ENCODE results near the gene MTRFR. TPM values are rescaled to one million over a fixed set of nuclear protein-coding genes. Genes with fewer than 3 reads are reported as not detected.
A peak's percentile ranks its signal among the peaks of the same experiment; 100 is the strongest.
"Not testable (repeated sequence)": the region's sequence is repeated elsewhere in the genome, so short reads cannot be mapped to it uniquely, and the experiment has no call there.

Gene MTRFR
- total RNA-seq, result 14.9 and 18.8 TPM in 2 replicates

DNA sequence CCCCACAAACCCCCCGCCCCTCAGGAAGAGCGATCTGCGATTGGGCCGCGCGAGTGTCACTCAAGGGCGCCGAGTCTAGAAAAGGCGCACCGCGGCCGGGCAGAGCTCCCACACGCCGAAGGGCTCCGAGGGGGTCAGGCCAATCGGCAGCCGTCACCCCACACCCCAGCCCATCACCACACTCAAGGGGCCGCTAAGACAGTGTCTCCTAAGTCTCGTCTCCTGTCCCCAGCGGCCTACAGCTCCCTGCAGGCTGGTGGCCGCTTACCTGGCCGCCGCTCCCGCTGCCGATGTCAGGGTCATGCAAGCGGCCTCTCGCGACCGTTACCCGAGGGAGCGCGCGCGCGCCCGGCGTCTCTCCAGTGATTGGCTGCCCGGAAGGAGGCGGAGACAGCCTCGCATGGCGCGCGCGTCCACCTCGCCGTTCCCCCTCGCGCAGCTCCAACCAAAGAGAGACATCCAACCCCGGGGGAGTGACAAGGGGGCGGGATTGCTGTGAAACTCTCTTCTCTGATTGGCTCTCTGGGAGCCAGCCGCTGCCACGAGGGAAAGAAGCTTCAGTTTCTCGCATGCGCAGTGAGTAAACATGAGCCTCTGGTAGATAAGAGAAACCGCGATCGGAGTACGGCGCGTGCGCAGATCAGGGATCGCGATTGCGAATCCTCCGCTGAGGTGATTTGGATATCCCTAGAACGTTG is at the start of gene MTRFR, which contains the start of gene MPHOSPH9:
TSS of gene MTRFR (plus strand) at position 630 of the 698 bp plus-strand sequence. CDS start 20,239 bp downstream, outside the sequence.
TSS of gene MPHOSPH9 (minus strand) at position 335 of the 698 bp plus-strand sequence. CDS start 2,777 bp downstream, outside the sequence.
- peak; percentile 98 for DNase-seq (ENCODE audit: low read depth)

DNA sequence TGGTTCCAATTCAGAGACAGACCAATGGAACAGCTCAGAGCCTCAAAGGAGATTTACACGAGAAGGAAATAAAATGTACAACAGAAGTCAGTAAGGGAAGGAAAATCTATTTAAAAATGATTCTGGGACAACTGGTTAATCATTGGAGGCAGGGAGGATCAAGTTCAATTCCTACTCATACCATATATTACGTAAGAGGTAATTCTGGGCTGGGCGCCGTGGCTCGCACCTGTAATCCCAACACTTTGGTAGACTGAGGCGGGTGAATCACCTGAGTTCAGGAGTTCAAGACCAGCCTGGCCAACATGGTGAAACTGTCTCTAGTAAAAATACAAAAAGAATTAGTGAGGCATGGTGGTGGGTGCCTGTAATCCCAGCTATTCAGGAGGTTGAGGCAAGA is 45.6 kb upstream of the MTRFR start:
- peak; percentile 6 for DNase-seq (ENCODE audit: low read depth)

DNA sequence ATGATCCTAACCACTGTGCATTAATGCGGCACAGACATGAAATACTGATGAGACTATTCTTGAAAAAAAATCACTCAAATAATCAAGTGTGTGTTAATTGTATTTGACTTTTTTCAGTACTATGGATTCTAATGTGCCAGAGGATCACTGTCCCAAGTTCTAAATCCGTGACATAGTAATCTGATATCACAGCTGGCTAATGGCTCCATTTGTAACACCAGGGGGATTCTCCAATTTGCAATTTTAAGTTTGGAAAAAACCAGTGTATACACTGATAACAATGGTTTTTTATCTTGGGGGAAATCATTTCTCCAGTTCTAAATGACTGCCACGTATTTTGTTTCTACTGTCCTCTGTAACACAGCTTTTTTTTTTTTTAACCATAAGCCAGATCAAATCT is 33.3 kb upstream of the MTRFR start:
- DNase-seq (ENCODE audit: low read depth), result no peak

DNA sequence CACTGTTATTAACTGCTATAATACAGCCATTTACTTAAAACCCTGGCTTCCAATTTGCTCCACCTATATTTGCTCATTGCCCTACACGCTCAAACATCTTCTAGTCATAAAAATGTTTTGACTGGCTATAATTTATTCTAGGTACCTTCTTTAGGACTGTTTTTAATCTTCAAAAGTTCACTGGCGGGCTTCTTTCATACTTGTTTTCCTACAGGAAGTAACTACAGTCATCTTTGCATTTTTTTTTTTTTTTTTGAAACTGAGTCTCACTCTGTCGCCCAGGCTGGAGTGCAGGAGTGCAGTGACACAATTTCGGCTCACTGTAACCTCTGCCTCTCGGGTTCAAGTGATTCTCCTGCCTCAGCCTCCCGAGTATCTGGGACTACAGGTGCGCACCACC is 32.8 kb upstream of the MTRFR start:
- DNase-seq (ENCODE audit: low read depth), result no peak

DNA sequence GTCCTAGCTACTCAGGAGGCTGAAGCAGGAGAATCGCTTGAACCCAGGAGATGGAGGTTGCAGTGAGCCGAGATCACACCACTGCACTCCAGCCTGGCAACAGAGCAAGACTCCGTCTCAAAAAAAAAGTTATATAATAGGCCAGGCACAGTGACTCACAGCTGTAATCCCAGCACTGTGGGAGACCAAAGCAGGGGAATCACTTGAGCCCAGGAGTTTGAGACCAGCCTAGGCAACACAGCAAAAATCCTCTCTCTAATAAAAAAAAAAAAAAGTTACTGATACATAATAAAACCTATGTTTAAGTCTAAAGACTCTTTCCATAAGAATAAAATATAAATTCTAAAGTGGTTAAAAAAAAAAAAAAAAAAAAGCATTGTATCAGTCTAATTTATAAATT is 26.4 kb upstream of the MTRFR start:
- not testable (repeated sequence) for DNase-seq (ENCODE audit: low read depth)

DNA sequence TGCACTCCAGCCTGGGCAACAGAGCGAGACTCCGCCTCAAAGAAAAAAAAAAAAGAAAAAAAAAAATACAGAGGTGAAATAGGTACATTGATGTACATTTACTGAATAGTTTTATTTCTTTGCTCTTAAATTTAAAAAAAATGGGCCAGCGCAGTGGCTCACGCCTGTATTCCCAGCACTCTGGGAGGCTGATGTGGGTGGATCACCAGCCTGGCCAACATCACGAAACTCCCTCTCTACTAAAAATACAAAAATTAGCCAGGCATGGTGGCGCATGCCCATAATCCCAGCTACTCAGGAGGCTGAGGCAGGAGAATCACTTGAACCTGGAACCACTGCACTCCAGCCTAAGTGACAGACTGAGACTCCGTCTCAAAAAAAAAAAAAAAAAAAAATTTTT is 25.4 kb upstream of the MTRFR start:
- DNase-seq (ENCODE audit: low read depth), result not testable (repeated sequence)

DNA sequence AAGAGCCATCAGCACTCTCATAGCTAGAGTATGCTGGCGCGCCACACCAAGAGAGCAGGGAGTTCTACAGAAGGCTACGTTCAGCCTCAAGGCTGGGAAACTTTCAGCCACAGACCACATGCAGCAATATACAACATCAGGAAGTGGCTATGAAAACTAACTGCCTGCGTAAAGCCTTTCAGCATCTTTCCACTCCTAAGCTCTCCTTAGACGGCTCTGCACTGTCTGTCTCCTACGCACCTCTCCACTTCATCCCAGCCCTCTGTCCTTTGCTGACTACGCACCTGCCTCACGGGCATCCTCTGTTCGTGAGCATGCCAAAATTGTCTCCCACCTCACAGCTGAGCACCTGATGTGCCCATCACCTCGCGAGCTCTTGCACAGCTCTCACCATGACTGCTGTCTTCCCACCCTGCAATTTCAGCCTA is 10.0 kb upstream of the MTRFR start:
- DNase-seq (ENCODE audit: low read depth), result no peak

DNA sequence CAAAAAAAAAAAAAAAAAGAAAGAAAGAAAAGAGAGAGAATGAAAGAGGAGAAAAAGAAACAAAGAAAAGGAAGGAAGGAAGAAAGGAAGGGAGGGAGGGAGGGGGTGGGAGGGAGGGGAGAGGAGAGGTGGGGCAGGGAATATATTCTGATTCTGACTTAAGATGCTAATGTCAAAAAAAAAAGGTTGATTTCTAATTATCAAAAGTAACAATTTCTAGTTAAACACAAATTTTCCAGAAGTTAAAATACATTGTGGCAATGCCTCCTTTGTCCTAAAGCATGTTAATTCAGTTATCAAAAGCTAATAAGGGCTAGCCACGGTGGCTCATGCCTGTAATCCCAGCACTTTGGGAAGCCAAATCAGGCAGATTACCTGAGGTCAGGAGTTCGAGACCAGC is 7.8 kb upstream of the MTRFR start:
- DNase-seq (ENCODE audit: low read depth), result no peak

DNA sequence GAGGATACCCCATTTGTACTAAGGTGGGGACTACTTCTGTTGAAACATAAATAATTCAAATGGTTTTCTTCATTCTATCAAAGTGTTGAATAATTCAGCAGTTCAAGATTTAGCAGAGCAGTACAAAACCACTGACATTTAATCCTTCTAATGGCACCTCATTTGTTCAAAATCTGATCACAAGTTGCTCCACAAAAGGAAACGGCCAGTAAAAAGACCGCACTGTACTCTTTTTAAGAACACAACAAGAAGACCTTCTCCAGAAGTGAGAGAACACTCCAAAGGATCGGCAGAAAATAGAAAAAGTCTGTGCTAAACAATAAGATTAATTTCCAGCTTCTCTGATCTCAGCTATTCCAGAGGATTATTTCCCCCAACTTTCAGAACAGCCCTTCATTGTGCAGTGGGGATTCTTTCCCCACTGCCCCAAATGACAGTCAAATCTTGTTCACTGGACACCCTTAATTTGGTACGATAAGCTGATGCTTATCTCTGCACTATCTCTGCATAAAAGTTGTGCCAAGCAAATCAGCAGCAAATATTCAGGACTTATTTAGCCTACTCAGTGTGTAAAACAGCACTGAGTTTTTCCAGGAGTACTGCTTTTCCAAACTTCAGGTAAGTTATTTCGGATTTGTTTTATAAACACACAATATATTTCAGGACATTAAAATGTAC is 5.5 kb upstream of the MTRFR start:
- no peak for DNase-seq (ENCODE audit: low read depth)

DNA sequence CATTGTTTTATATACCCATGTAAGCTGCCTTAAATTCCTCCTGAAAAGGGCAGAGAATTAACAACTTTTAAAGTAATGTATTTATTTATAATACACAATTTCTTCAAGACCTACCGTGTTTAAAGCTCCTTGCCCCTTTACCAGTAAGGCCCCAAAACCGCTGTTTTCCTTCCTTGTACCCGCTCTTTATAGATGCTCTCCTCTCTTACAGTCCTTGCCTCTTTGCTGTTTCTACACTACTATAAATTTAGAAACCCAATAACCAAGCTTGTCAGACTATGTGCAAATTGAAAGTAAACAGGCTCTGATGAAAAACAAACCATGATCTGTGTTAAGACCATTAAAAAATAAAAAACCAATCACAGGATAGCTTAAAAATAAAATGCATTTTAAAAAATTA is 4.2 kb upstream of the MTRFR start:
- no peak for DNase-seq (ENCODE audit: low read depth)

DNA sequence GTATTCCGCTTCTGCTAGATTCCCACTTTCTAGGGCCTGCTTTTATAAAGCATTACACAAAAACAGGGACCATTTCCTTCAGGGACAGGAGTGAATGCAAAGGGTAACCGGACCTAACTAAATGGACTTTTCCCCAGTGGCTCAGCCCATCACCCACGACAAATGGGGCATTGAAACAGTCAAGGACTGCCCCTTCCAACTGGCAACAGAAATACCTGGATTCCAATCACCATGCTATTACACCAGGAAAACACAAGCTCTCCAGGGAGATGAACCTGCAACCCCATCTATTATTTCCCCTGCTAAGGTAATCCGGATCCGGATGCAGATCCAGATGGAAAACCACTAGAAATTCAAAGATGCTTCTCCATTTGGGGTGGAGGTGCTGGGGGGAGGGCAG is 1.3 kb upstream of the MTRFR start:
- DNase-seq (ENCODE audit: low read depth), result peak; percentile 42

DNA sequence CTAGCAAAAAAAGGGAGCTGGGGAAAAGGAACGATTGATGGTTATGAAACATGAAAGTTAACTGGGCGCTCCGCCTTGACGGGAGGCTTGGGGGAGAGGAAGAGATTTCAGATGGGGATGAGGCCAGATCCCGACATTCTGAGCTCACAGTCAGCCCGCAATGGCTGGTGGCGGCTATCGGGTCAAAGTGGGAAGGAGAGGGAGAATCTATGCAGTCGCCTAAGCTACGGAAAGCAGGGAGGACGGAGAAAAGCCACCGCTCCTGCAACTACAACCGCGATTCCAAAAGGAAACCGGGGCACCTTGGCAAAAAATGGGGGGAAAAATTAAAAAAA is 797 bp upstream of the MTRFR start:
- DNase-seq (ENCODE audit: low read depth), result no peak

DNA sequence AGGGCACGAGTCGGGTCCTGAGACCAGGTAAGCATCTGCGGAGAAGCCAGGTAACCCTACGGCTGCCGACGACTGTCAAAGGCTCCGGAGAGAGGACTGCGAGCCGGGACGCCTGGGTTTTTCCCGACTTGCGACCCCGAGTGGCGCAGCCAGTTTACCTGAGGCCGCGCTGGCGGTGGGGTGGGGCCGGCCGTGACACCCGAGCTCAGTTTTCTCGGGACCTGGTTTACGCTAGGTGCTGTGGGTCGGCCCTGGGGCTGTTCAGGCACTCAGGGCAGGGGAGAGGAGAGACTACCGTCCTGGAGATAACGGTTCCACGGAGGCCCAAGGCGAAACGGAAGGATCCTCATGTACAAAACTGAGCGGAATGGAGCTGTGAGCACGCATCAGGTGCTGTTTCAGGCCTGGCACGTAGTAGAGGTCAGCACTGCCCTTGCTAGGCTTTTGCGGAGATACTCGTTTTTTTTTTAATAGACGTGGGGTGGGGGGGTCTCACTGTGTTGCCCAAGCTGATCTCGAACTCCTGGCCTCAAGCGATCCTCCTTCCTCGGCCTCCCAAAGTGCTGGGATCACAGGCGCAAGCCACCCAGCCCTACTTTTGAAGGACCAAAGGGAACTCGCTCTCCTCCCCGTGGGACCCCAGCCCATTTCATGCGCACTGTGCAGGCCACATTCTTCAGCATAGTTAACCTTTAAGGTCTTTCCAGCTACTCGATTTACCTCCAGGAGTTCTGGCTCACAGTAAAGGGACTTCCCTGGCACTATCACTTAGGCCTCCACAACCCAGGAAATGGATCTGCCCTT is 471 bp downstream of the MTRFR start:
- no peak for DNase-seq (ENCODE audit: low read depth)

DNA sequence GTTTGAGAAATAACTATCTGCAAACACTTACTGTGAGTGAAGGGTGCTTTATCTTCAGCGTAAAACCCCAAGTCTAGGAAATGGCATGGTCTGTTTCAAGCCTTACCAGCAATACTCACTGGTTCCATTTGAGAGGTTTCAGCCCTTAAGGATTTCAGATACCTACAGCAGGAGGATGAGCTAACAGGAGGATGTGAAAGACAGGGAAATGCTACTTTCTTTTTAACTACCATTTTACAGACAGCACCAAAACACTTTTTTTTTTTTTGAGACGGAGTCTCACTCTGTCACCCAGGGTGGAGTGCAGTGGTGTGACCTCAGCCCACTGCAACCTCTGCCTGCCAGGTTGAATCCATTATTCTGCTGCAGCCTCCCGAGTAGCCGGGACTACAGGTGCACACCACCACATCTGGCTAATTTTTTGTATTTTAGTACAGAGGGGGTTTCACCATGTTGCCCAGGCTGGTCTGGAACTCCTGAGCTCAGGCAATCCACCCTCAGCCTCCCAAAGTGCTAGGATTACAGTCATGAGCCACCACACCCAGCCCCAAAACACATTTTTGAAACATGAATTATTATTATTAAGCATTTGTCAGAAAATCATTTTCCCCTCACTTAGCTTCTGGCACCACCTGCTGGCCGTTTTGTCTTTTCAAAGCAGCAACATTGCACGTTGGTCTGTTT is 4.6 kb downstream of the MTRFR start:
- DNase-seq (ENCODE audit: low read depth), result peak; percentile 42

DNA sequence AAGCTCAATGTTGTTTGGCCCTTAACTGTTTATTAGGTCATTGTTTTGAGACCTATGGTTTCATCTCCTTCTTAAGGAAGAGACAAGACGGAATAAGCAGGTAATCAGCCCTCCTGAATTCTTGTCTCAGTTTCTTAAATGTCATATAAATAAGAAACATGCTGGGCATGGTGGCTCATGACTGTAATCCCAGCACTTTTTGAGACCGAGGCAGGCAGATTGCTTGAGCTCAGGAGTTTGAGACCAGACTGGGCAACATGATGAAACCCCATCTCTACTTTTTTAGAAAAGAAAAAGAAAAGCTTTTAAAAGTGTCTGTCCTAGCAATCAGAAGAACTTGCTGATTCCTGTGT is 5.1 kb downstream of the MTRFR start:
- DNase-seq (ENCODE audit: low read depth), result no peak

DNA sequence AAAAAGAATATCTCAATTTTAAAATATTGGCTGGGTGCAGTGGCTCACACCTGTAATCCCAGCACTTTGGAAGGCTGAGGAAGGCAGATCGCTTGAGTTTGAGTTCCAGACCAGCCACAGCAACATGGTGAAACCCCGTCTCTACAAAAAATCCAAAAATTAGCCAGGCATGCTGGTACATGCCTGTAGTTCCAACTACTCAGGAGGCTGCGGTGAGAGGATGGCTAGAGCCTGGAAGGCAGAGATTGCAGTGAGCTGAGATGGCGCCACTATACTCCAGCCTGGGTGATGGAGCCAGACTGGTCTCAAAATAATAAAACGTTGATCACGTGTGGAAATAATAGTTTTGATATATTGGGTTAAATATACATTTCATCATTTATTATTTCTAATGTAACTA is 5.7 kb downstream of the MTRFR start:
- DNase-seq (ENCODE audit: low read depth), result no peak

DNA sequence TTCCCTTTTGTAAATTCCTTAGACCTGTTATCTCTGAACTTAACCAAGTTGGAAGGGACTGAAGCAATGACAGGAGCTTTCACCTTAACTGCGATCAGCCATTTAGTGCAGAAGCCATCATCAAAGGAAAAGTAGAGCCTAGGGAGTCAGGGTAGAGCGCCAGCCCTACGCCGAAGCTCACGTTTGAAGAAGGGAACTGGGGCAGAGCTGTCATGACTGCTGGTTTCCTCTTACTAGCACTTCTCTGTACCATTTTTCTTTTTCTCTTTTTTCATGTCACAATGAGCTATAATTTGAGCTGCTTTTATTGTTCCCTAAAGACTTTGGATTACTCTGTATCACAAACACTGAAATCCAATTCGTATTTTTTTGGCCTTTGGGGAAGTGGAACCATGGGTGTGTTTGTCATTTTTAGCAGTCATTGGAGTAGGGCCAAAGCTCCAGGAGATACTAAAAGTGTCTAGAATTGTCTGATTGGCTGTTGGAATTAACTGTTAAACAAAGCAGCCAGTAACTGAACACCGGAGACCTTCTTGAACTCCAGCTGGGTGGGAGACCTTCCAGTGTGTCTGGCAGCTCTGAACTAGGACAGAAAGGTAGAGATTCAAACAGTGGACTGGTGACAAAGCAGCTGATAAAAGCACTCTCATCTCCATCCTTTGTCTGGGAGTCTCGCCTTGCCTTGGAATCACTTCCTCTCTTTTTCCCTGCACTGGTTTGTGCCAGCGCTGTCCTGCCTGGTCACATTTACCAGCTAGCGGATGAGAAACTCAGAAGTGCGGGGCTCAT is 9.1 kb downstream of the MTRFR start:
- DNase-seq (ENCODE audit: low read depth), result no peak

DNA sequence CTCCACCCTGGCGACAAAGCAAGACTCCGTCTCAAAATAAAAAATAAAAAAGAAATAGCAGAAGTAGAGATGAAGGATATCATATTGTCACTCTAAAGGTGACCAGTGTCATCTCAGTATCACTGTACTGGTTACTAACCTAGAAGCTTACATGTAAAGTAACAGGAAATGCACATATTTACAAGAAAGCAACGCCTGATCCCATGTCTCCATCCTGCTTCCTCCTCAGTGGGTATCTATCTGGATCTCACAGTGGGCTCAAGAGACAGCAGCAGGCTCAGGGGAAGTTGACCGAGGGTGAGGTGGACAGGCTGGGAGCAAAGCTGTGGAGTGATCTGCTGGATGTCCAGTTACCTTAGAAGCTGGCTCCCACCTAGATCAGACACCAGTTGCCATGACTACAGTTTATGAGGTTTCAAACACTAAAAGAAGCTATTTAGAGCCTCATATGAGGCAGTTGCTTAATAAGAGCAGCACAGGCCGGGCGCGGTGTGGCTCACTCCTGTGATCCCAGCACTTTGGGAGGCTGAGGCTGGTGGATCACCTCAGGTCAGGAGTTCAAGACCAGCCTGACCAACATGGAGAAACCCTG is 10.5 kb downstream of the MTRFR start:
- DNase-seq (ENCODE audit: low read depth), result peak; percentile 33

DNA sequence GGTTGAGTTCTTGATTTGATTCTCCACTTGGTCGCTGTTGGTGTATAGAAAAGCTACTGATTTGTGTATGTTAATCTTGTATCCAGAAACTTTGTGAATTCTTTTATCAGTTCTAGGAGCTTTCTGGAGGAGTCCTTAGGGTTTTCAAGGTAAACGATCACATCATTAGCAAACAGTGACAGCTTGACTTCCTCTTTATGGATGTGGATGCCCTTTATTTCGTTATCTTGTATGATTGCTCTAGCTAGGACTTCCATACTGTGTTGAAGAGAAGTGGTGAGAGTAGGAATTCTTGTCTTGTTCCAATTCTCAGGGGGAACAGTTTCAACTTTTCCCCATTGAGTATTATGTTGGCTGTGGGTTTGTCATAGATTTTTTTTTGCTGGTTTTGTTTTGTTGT is 12.4 kb downstream of the MTRFR start:
- no peak for DNase-seq (ENCODE audit: low read depth)

DNA sequence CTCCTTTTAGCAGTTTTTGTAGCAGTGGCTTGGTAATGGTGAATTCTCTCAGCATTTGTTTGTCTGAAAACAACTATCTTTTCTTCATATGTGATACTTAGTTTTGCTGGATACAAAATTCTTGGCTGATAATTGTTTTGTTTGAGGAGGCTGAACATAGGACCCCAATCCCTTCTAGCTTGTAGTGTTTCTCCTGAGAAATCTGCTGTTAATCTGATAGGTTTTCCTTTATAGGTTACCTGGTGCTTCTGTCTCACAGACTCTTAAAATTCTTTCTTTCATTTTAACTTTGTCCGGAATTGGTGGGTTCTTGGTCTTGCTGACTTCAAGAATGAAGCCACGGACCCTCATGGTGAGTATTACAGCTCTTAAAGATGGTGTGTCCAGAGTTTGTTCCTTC is 14.9 kb downstream of the MTRFR start:
- DNase-seq (ENCODE audit: low read depth), result not testable (repeated sequence)

Measured in renal cortical epithelial cell (primary cell).